Gastrocnemius medialis (tissue), 4 donors: Measurements from ENCODE around the gene EPB41L4A.

ENCODE experiments used
- CTCF ChIP-seq, 5 experiments: fragments of 450-650 bp in 3 of 5; fragments of 200-600 bp in 2 of 5; sonication (generic) in 2 of 5; IDR thresholded peaks in 4 of 5; conservative IDR thresholded peaks in 1 of 5; 1 replicate in 4 of 5; 2 replicates in 1 of 5; pipeline ENCODE4 v1.5.1; 2016 to 2019; ENCODE audit warnings: antibody characterized with exemption in 5 of 5, mild to moderate bottlenecking in 3 of 5, moderate library complexity in 3 of 5
- POLR2A ChIP-seq, 2 donors: fragments of 450-650 bp; IDR thresholded peaks; one replicate each; pipeline ENCODE4 v1.6.1; 2017; ENCODE audit warnings: antibody characterized with exemption in 2 of 2, mild to moderate bottlenecking in 2 of 2, moderate library complexity in 2 of 2

GRCh38 chr5:112275671-112276070 is 143.4 kb downstream of the EPB41L4A start:
- no peak for TF ChIP-seq CTCF (IDR thresholded peaks at IDR 0.05 in 4 of 5, conservative IDR thresholded peaks at IDR 0.05 in 1 of 5)
- no peak for TF ChIP-seq POLR2A (IDR thresholded peaks at IDR 0.05)
